ENCODE results near the gene SOS1. TPM values are rescaled to one million over a fixed set of nuclear protein-coding genes. Genes with fewer than 3 reads are reported as not detected.

The SOS1 gene
- total and polyA plus RNA-seq, 2 donors (not counting 1 experiment from before 2014, with no cell fraction given): 24.9 to 27.6 TPM

DNA sequence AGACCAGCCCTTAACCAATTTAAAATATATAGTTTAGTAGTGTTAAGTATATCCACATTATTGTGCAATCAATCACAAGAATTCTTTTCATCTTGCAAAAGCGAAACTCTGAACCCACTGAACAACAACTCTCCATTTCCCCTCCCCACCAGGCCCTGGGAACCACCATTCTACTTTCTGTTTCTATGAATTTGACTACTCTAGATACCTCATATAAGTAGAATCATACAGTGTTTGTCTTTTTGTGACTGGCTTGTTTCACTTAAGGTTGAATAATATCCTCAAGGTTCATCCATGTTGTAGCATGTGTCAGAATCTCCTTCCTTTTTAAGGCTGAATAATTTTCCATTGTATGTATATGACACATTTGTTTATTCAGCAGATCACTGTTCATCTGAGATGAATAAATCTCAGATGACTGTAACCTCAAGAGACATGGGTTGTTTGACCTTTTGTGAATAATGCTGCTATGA lies 8.1 kb upstream of the SOS1 start:
- Histone ChIP-seq H3K79me2 (ENCODE audit: control insufficient read depth, insufficient read depth, low read length) (no peaks in the 10 kb centered on the region), H3K36me3 (ENCODE audit: control insufficient read depth, insufficient read depth, low read length) (no peaks in the 10 kb centered on the region), H3K27me3 (ENCODE audit: control insufficient read depth, insufficient read depth, low read length) (no peaks in the 10 kb centered on the region), H4K20me1 (ENCODE audit: control insufficient read depth, extremely low read depth, insufficient read depth, low read length) (no peaks in the 10 kb centered on the region), H3K4me3 (replicated peaks in 1 of 4; ENCODE audit: control extremely low read depth in 1 of 4, insufficient read depth in 1 of 4, low read depth in 3 of 4, low read length in 4 of 4) (no peak overlapping the region), H3K4me1 (ENCODE audit: control insufficient read depth, extremely low read depth, insufficient read depth, low read length) (peaks cover 4% of the 10 kb centered on the region), H3K4me2 (ENCODE audit: extremely low read depth, insufficient read depth, low read length) (no peak overlapping the region), H3K27ac (ENCODE audit: insufficient read depth, low read length) (no peak overlapping the region), H3K9me3 (ENCODE audit: control insufficient read depth, insufficient read depth, low read depth, low read length) (no peaks in the 10 kb centered on the region), H3K9ac (ENCODE audit: insufficient read depth, low read length) (no peak overlapping the region), H2AFZ (ENCODE audit: low read length) (no peak overlapping the region)
- peak in 1 of 2 donors; percentile 35 for DNase-seq (ENCODE audit: low read depth in 2 of 2)
- TF ChIP-seq CTCF (conservative IDR thresholded peaks at IDR 0.05 in 1 of 2, IDR thresholded peaks at IDR 0.05 in 1 of 2; ENCODE audit: low read depth in 1 of 2, low read length in 2 of 2) (no peak), EZH2 (IDR thresholded peaks at IDR 0.05; ENCODE audit: low read length, missing control alignments) (no peak)

- no peaks in the 10 kb centered on the region for H3K9me3 ChIP-seq (ENCODE audit: control insufficient read depth, insufficient read depth, low read depth, low read length)
- TF ChIP-seq EZH2 (IDR thresholded peaks at IDR 0.05; ENCODE audit: low read length, missing control alignments) (no peak), CTCF (conservative IDR thresholded peaks at IDR 0.05 in 1 of 2, IDR thresholded peaks at IDR 0.05 in 1 of 2; ENCODE audit: low read depth in 1 of 2, low read length in 2 of 2) (no peak)
- no peaks in the 10 kb centered on the region for H3K79me2 ChIP-seq (ENCODE audit: control insufficient read depth, insufficient read depth, low read length)
- H3K27me3 ChIP-seq (ENCODE audit: control insufficient read depth, insufficient read depth, low read length): no peaks in the 10 kb centered on the region
- DNase-seq (ENCODE audit: low read depth in 2 of 2): peak; percentile 27 to 72
- peak overlapping the region; percentile 66 for H3K4me2 ChIP-seq (ENCODE audit: extremely low read depth, insufficient read depth, low read length)
- peak overlapping the region in 1 of 4 experiments; percentile 35 for H3K4me3 ChIP-seq (replicated peaks in 1 of 4; ENCODE audit: control extremely low read depth in 1 of 4, insufficient read depth in 1 of 4, low read depth in 3 of 4, low read length in 4 of 4)
- peaks cover 4% of the 10 kb centered on the region for H3K4me1 ChIP-seq (ENCODE audit: control insufficient read depth, extremely low read depth, insufficient read depth, low read length)
- H3K27ac ChIP-seq (ENCODE audit: insufficient read depth, low read length): peak overlapping the region; percentile 23
- no peak overlapping the region for H3K9ac ChIP-seq (ENCODE audit: insufficient read depth, low read length)
- no peaks in the 10 kb centered on the region for H3K36me3 ChIP-seq (ENCODE audit: control insufficient read depth, insufficient read depth, low read length)
- no peaks in the 10 kb centered on the region for H4K20me1 ChIP-seq (ENCODE audit: control insufficient read depth, extremely low read depth, insufficient read depth, low read length)
- peak overlapping the region; percentile 27 for H2AFZ ChIP-seq (ENCODE audit: low read length)
Measured at GRCh38 chr2:39127973-39128372, 7.1 kb upstream of the SOS1 start.

GRCh38 chr2:39124746-39125057 lies 3.9 kb upstream of the SOS1 start:
- Histone ChIP-seq H3K79me2 (ENCODE audit: control insufficient read depth, insufficient read depth, low read length) (peaks cover 3% of the 10 kb centered on the region), H2AFZ (ENCODE audit: low read length) (peak overlapping the region; percentile 94), H3K36me3 (ENCODE audit: control insufficient read depth, insufficient read depth, low read length) (no peaks in the 10 kb centered on the region), H3K4me2 (ENCODE audit: extremely low read depth, insufficient read depth, low read length) (peak overlapping the region; percentile 89), H3K27ac (ENCODE audit: insufficient read depth, low read length) (peak overlapping the region; percentile 88), H3K27me3 (ENCODE audit: control insufficient read depth, insufficient read depth, low read length) (no peaks in the 10 kb centered on the region), H3K9ac (ENCODE audit: insufficient read depth, low read length) (peak overlapping the region; percentile 56), H3K4me3 (replicated peaks in 1 of 4; ENCODE audit: control extremely low read depth in 1 of 4, insufficient read depth in 1 of 4, low read depth in 3 of 4, low read length in 4 of 4) (peak overlapping the region; percentile 66 to 85 (median 76)), H3K9me3 (ENCODE audit: control insufficient read depth, insufficient read depth, low read depth, low read length) (no peaks in the 10 kb centered on the region), H4K20me1 (ENCODE audit: control insufficient read depth, extremely low read depth, insufficient read depth, low read length) (no peaks in the 10 kb centered on the region), H3K4me1 (ENCODE audit: control insufficient read depth, extremely low read depth, insufficient read depth, low read length) (peaks cover 6% of the 10 kb centered on the region)
- DNase-seq (ENCODE audit: low read depth in 2 of 2): no peak
- TF ChIP-seq CTCF (conservative IDR thresholded peaks at IDR 0.05 in 1 of 2, IDR thresholded peaks at IDR 0.05 in 1 of 2; ENCODE audit: low read depth in 1 of 2, low read length in 2 of 2) (no peak), EZH2 (IDR thresholded peaks at IDR 0.05; ENCODE audit: low read length, missing control alignments) (no peak)

Measured in fibroblast of lung (primary cell).